ENCODE data around the gene STPG4.

- no peak for TF ChIP-seq POLR2A (IDR thresholded peaks at IDR 0.05; ENCODE audit: control extremely low read depth in 1 of 2, low read depth in 2 of 2, low read length in 2 of 2)
- TF ChIP-seq, protein P1, sequence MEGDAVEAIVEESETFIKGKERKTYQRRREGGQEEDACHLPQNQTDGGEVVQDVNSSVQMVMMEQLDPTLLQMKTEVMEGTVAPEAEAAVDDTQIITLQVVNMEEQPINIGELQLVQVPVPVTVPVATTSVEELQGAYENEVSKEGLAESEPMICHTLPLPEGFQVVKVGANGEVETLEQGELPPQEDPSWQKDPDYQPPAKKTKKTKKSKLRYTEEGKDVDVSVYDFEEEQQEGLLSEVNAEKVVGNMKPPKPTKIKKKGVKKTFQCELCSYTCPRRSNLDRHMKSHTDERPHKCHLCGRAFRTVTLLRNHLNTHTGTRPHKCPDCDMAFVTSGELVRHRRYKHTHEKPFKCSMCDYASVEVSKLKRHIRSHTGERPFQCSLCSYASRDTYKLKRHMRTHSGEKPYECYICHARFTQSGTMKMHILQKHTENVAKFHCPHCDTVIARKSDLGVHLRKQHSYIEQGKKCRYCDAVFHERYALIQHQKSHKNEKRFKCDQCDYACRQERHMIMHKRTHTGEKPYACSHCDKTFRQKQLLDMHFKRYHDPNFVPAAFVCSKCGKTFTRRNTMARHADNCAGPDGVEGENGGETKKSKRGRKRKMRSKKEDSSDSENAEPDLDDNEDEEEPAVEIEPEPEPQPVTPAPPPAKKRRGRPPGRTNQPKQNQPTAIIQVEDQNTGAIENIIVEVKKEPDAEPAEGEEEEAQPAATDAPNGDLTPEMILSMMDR (IDR thresholded peaks at IDR 0.05; ENCODE audit: control extremely low read depth in 1 of 3, insufficient read depth in 1 of 3, low read depth in 1 of 3, low read length in 3 of 3), result no peak
- TF ChIP-seq TAF1 (IDR thresholded peaks at IDR 0.05; ENCODE audit: low read depth, low read length), result no peak
- TF ChIP-seq EZH2 (IDR thresholded peaks at IDR 0.05; ENCODE audit: low read depth, low read length, severe bottlenecking), result no peak
Measured at GRCh38 chr2:47179388-47179787, 24.3 kb upstream of the STPG4 start.

All from H1 (cell line).